Gastroesophageal sphincter (tissue), 4 donors: ENCODE results near the gene FAM50B. TPM values are rescaled to one million over a fixed set of nuclear protein-coding genes. Genes with fewer than 3 reads are reported as not detected.

Experiments
- ATAC-seq: fragments of 150-250 bp; one replicate; pipeline ENCODE4 v1.9.1; 2016; ENCODE audit warnings: mild to moderate bottlenecking, moderate library complexity
- H3K27ac ChIP-seq, 4 donors: fragments of 200-600 bp; sonication (generic) in 3 of 4; 1 replicate in 3 of 4; 2 replicates in 1 of 4; pipeline ENCODE4 v1.5.1; 2016 to 2019
- H3K27me3 ChIP-seq: fragments of 200-600 bp; sonication (generic); one replicate; pipeline ENCODE4 v1.5.1; 2019
- H3K36me3 ChIP-seq, 2 donors: fragments of 200-600 bp; sonication (generic); one replicate each; pipeline ENCODE4 v1.5.1; 2019; ENCODE audit warnings: control low read depth in 1 of 2
- H3K4me1 ChIP-seq, 3 donors: fragments of 200-600 bp; sonication (generic); 1 replicate in 2 of 3; 2 replicates in 1 of 3; pipeline ENCODE4 v1.5.1; 2016 to 2019; ENCODE audit warnings: control low read depth in 2 of 3
- H3K4me3 ChIP-seq, 2 donors: fragments of 200-600 bp; sonication (generic); one replicate each; pipeline ENCODE4 v1.5.1; 2019; ENCODE audit warnings: mild to moderate bottlenecking in 1 of 2, moderate library complexity in 1 of 2
- H3K9me3 ChIP-seq, 3 donors: fragments of 200-600 bp; sonication (generic); one replicate each; pipeline ENCODE4 v1.5.1; 2017 to 2019; ENCODE audit warnings: control low read depth in 2 of 3
- EP300 ChIP-seq: sonication (generic); formaldehyde crosslinking; IDR thresholded peaks from one replicate; pipeline ENCODE4 v1.6.1; 2017; ENCODE audit warnings: antibody characterized with exemption, mild to moderate bottlenecking
- POLR2A ChIP-seq, 2 donors: fragments of 450-650 bp; IDR thresholded peaks; one replicate each; pipeline ENCODE4 v1.6.1; 2017; ENCODE audit warnings: antibody characterized with exemption in 2 of 2, mild to moderate bottlenecking in 2 of 2, moderate library complexity in 1 of 2
- POLR2AphosphoS5 ChIP-seq: sonication (generic); formaldehyde crosslinking; IDR thresholded peaks from one replicate; pipeline ENCODE4 v1.6.1; 2017; ENCODE audit warnings: antibody characterized with exemption
- WGBS, 2 donors: methylation state at CpG; one replicate each; pipeline ENCODE4 v1.1.5; 2018; ENCODE audit warnings: low coverage in 1 of 2; 5-methylcytosine and 5-hydroxymethylcytosine counted together
- total RNA-seq, 4 donors: library from RNA; depleted of rRNA; stranded (reverse); fragments of >200 nt; gene quantifications; one replicate each; pipeline ENCODE4 v1.1.0, GENCODE V29; 2016
- TF ChIP-seq, protein P1 (sequence below), 4 experiments: fragments of 200-600 bp in 2 of 4; fragments of 450-650 bp in 2 of 4; sonication (generic) in 1 of 4; IDR thresholded peaks; one replicate each; pipeline ENCODE4 v1.5.1; 2017 to 2019; ENCODE audit warnings: antibody characterized with exemption in 4 of 4, mild to moderate bottlenecking in 2 of 4, moderate library complexity in 2 of 4

The FAM50B gene
- total RNA-seq, 4 donors from 2014 or later: 14.7 to 23.7 (median 18.8) TPM

DNA sequence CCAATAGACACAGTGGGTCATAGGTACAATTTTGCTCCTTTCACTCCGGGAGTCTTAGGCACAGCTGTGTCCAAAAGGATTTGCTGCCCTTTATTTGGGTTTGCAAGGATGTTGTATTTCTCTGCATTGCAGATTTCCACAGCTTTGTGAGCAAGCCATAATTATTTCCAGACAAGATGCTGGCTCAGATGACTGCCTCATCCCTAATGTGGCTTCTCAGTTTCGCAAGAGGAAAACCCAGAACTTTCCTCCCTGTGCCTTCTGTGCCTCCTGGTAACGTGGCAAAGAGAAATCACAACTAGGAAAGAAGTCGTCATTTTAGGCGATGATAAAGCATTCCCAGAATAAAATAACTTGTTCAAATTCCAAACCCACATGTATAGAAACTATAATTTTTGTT lies 33.7 kb downstream of the FAM50B start:
- Histone ChIP-seq H3K27me3 (no peaks in the 10 kb centered on the region), H3K27ac (peak overlapping the region in 2 of 4 donors; percentile 17 to 60), H3K4me3 (no peak overlapping the region), H3K9me3 (no peaks in the 10 kb centered on the region), H3K36me3 (no peaks in the 10 kb centered on the region), H3K4me1 (peaks cover 0 to 33% (median 11%) of the 10 kb centered on the region in 3 donors)
- TF ChIP-seq, protein P1, sequence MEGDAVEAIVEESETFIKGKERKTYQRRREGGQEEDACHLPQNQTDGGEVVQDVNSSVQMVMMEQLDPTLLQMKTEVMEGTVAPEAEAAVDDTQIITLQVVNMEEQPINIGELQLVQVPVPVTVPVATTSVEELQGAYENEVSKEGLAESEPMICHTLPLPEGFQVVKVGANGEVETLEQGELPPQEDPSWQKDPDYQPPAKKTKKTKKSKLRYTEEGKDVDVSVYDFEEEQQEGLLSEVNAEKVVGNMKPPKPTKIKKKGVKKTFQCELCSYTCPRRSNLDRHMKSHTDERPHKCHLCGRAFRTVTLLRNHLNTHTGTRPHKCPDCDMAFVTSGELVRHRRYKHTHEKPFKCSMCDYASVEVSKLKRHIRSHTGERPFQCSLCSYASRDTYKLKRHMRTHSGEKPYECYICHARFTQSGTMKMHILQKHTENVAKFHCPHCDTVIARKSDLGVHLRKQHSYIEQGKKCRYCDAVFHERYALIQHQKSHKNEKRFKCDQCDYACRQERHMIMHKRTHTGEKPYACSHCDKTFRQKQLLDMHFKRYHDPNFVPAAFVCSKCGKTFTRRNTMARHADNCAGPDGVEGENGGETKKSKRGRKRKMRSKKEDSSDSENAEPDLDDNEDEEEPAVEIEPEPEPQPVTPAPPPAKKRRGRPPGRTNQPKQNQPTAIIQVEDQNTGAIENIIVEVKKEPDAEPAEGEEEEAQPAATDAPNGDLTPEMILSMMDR (IDR thresholded peaks at IDR 0.05): no peak
- TF ChIP-seq POLR2AphosphoS5: peak; percentile 37
- 59 to 80% methylated on average over 5 of the region's 5 CpGs for WGBS, 2 donors
- ATAC-seq: peak; percentile 63

DNA sequence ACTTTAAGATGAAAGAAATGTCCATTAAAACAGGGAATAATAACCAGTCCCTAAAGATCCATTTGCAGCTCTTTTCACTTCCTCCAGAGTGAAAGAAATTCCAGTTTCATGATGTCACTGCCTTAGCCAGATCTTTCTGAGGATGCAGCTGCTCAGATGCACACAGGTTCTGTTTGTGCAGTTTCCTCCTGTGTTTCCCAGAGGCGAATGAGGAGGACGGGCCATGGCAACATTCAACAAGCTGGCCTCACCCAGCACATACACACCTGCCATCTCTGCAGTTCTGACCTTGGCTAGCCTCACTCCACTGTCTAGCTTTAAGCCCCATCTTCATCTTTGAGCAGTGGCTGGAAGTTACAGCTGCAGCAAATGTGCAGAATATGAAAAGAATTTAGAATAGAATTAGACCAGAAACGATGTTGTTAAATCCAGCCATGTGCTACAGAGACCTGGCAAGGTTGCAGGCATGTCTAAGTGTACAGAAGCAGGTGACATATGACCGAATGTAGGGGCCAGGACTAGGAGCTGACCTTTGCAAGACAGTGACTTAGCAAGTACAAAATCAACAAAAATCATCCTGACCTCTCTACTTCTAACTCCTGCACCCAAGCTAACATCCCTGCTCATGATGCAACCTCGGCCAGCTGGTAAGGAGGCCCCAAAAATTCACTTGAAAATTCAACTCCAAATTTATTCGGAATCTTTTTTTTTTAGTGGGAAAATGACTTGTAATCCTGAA lies 35.0 kb downstream of the FAM50B start:
- TF ChIP-seq, protein P1 (IDR thresholded peaks at IDR 0.05): no peak
- TF ChIP-seq POLR2AphosphoS5: no peak
- TF ChIP-seq POLR2A (IDR thresholded peaks at IDR 0.05): no peak
- no peak for TF ChIP-seq EP300
- WGBS, 2 donors: 44 to 50% methylated on average over 5 of the region's 6 CpGs
- Histone ChIP-seq H3K36me3 (no peaks in the 10 kb centered on the region), H3K27me3 (no peaks in the 10 kb centered on the region), H3K27ac (peak overlapping the region in 2 of 4 donors; percentile 45 to 60), H3K4me3 (no peak overlapping the region), H3K4me1 (peaks cover 0 to 36% (median 11%) of the 10 kb centered on the region in 3 donors), H3K9me3 (no peaks in the 10 kb centered on the region)
- ATAC-seq: no peak

DNA sequence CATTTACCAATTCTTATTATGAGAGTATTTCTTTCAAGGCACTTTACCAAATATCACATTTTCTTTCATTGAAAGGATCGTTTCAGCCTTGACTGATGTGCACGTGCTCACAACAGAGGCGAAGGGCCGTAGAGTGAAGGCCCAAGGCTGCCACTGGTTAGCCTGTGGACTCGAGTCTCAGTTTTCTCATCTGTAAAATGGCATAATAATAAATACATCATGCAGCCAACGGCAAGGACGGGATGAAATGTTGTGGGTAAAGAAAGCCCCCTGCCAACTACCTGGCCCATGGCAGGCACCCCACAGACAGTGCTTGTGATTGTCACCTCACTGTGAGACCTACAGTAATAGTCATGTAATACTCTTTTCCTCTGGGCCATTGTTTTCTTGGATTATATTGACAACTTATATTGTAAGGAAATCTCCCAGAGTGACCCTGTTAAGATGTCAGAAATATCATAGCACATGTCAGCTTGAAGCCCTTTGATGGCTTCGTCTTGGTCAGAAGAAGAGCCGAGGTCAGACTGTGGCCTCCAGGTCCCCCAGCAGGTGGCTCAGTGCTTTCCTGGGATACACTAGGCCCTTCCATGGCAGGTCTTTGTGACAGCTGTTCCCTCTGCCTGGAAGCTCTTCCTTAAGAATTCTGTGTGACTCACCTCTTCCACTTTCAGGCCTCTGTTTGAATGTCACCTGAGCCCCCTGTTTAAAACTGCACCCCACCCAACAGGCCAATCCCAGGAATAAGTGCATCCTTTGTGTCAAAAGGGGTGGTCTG lies 36.3 kb downstream of the FAM50B start:
- Histone ChIP-seq H3K4me3 (no peak overlapping the region), H3K27me3 (no peaks in the 10 kb centered on the region), H3K4me1 (peaks cover 0 to 36% (median 11%) of the 10 kb centered on the region in 3 donors), H3K36me3 (no peaks in the 10 kb centered on the region), H3K27ac (no peak overlapping the region), H3K9me3 (no peaks in the 10 kb centered on the region)
- 91 to 95% methylated on average over 9 of the region's 9 CpGs for WGBS, 2 donors
- TF ChIP-seq, protein P1 (IDR thresholded peaks at IDR 0.05): peak; percentile 7 to 47 (median 20)
- no peak for TF ChIP-seq POLR2A (IDR thresholded peaks at IDR 0.05)
- no peak for ATAC-seq

DNA sequence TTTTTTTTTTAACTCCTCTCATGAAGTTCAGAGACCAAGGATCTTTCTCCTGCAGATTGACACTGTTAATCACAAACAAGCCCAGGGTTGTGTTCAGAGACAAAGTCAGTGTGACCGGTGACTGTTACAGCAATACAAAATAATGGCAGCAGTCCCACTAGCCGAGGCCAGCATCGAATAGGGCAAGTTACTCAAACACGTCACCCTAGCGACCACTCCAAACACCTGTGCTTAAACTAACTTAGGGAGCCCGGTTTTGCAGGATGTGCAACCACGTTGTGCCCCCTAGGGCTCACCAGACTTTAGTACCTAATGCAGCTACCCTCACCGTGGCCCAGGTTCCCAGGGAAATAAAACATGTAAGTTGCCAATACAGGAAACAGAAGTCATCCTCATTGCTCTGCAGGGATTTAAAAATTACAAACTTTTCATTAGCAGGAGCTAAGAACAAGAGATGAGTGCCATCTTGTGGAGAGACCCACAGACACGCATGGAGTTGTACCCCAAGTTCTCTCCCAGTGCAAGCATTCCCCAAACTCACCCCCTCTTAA lies 38.1 kb downstream of the FAM50B start:
- peaks cover 0 to 41% (median 11%) of the 10 kb centered on the region in 3 donors for H3K4me1 ChIP-seq
- no peaks in the 10 kb centered on the region for H3K27me3 ChIP-seq
- no peak overlapping the region for H3K27ac ChIP-seq
- no peaks in the 10 kb centered on the region for H3K9me3 ChIP-seq
- H3K4me3 ChIP-seq: no peak overlapping the region
- no peak for ATAC-seq
- TF ChIP-seq, protein P1 (IDR thresholded peaks at IDR 0.05): peak; percentile 11 to 61 (median 44)
- TF ChIP-seq POLR2AphosphoS5: no peak
- WGBS, 2 donors: 21 to 33% methylated on average over 6 to 8 of the region's 9 CpGs
- no peaks in the 10 kb centered on the region for H3K36me3 ChIP-seq
